HepG2 (cell line): Measurements from ENCODE around the gene FOSL2. TPM values are rescaled to one million over a fixed set of nuclear protein-coding genes. Genes with fewer than 3 reads are reported as not detected.
A peak's percentile ranks its signal among the peaks of the same experiment; 100 is the strongest.

ENCODE experiments used
- AKAP8 ChIP-seq: sonication (generic); formaldehyde crosslinking; IDR thresholded peaks from 2 replicates; pipeline ENCODE4 v1.5.1; 2020; ENCODE audit warnings: mild to moderate bottlenecking, missing genetic modification reagents
- ATF1 ChIP-seq: IDR thresholded peaks from 2 replicates; pipeline ENCODE4 v1.6.1; 2016; ENCODE audit warnings: mild to moderate bottlenecking, control low read depth
- ATF4 ChIP-seq, 2 experiments: fragments of 450-650 bp in 1 of 2; sonication (generic) in 1 of 2; formaldehyde crosslinking; IDR thresholded peaks; 2 replicates each; pipeline versions ENCODE4 v1.5.0 to v1.8.0; 2020 to 2022; ENCODE audit warnings: mild to moderate bottlenecking in 1 of 2, missing genetic modification reagents in 1 of 2
- FLYWCH1 ChIP-seq: sonication (generic); formaldehyde crosslinking; IDR thresholded peaks from 2 replicates; pipeline ENCODE4 v1.8.1; 2023; ENCODE audit warnings: mild to moderate bottlenecking, missing genetic modification reagents
- HOXA5 ChIP-seq: sonication (generic); formaldehyde crosslinking; IDR thresholded peaks from 2 replicates; pipeline ENCODE4 v1.4.0; 2020; ENCODE audit warnings: missing genetic modification reagents
- KDM1A ChIP-seq: IDR thresholded peaks from 2 replicates; pipeline ENCODE4 v1.6.1; 2016; ENCODE audit warnings: missing compliant biosample characterization
- MAZ ChIP-seq, 2 experiments: sonication (generic) in 1 of 2; formaldehyde crosslinking in 1 of 2; IDR thresholded peaks; 2 replicates each; pipeline versions ENCODE4 v1.5.0 to v1.6.1; 2012 to 2020; ENCODE audit warnings: low read depth in 2 of 2, mild to moderate bottlenecking in 2 of 2, borderline replicate concordance in 1 of 2, improper control_type of control experiment in 1 of 2, low read length in 1 of 2, missing genetic modification reagents in 1 of 2, moderate library complexity in 1 of 2
- MXD4 ChIP-seq: IDR thresholded peaks from 2 replicates; pipeline ENCODE4 v1.6.1; 2016; ENCODE audit warnings: mild to moderate bottlenecking, missing biosample characterization, missing genetic modification reagents
- RBFOX2 ChIP-seq: fragments of 200-400 bp; formaldehyde crosslinking; IDR thresholded peaks from 2 replicates; pipeline ENCODE4 v1.6.1; 2017; ENCODE audit warnings: low read depth, mild to moderate bottlenecking, low read length
- RFXAP ChIP-seq: sonication (generic); formaldehyde crosslinking; IDR thresholded peaks from 2 replicates; pipeline ENCODE4 v1.4.0; 2020; ENCODE audit warnings: missing genetic modification reagents, borderline replicate concordance
- SOX5 ChIP-seq: IDR thresholded peaks from 2 replicates; pipeline ENCODE4 v1.6.1; 2016; ENCODE audit warnings: borderline replicate concordance
- TARDBP ChIP-seq: sonication (generic); formaldehyde crosslinking; IDR thresholded peaks from 2 replicates; pipeline ENCODE4 v1.8.0; 2022; ENCODE audit warnings: mild to moderate bottlenecking, missing genetic modification reagents
- ZFP37 ChIP-seq: sonication (generic); formaldehyde crosslinking; IDR thresholded peaks from 2 replicates; pipeline ENCODE4 v1.4.0; 2020; ENCODE audit warnings: missing genetic modification reagents, borderline replicate concordance
- ZNF232 ChIP-seq: sonication (generic); formaldehyde crosslinking; IDR thresholded peaks from 2 replicates; pipeline ENCODE4 v1.4.0; 2020; ENCODE audit warnings: missing genetic modification reagents, borderline replicate concordance
- ZNF572 ChIP-seq: sonication (generic); formaldehyde crosslinking; IDR thresholded peaks from 2 replicates; pipeline ENCODE4 v1.5.1; 2020; ENCODE audit warnings: mild to moderate bottlenecking, missing genetic modification reagents
- ZNF703 ChIP-seq: sonication (generic); formaldehyde crosslinking; IDR thresholded peaks from 2 replicates; pipeline ENCODE4 v1.5.1; 2020; ENCODE audit warnings: missing genetic modification reagents, mild to moderate bottlenecking, moderate library complexity, borderline replicate concordance
- ZNF800 ChIP-seq: sonication (generic); formaldehyde crosslinking; IDR thresholded peaks from 2 replicates; pipeline ENCODE4 v1.4.0; 2020; ENCODE audit warnings: missing genetic modification reagents
- ZSCAN31 ChIP-seq: sonication (generic); formaldehyde crosslinking; IDR thresholded peaks from 2 replicates; pipeline ENCODE4 v1.5.0; 2020; ENCODE audit warnings: low read depth, mild to moderate bottlenecking, missing genetic modification reagents
- polyA plus RNA-seq, 8 experiments: library from polyadenylated mRNA; depleted of rRNA in 3 of 8; stranded (reverse) in 7 of 8; unstranded in 1 of 8; fragments of >200 nt; fragmentation: Illumina TruSeq in 4 of 8; extraction: Trizol in 4 of 8; gene quantifications; 2 replicates each; pipeline versions ENCODE4 v1.2.1 to v1.2.3, GENCODE V29; 2011 to 2016; ENCODE audit warnings: low read depth in 4 of 8, missing spikeins in 1 of 8, mixed read lengths in 1 of 8; ENCODE audit not compliant: insufficient read depth in 1 of 8
- total RNA-seq, 5 experiments: library from RNA; depleted of rRNA; stranded (reverse); fragments of >200 nt; fragmentation: Illumina TruSeq; extraction: Trizol; gene quantifications; 2 replicates each; pipeline ENCODE4 v1.2.3, GENCODE V29; 2016; ENCODE audit warnings: low read depth in 1 of 5
- TF ChIP-seq, protein P1 (sequence below): sonication (generic); formaldehyde crosslinking; IDR thresholded peaks from 2 replicates; pipeline ENCODE4 v1.4.0; 2020; ENCODE audit warnings: missing genetic modification reagents, borderline replicate concordance
- TF ChIP-seq, protein P2 (sequence below): sonication (generic); formaldehyde crosslinking; IDR thresholded peaks from 2 replicates; pipeline ENCODE4 v1.4.0; 2020; ENCODE audit warnings: missing genetic modification reagents

The FOSL2 gene
- total and polyA plus RNA-seq, 2 of the 13 experiments (the other 11 are each of a cell fraction or from before 2014, with no cell fraction given), result 3.4 to 18.1 TPM

- no peak for TF ChIP-seq ATF1 (CRISPR knock-in tag)
- TF ChIP-seq, protein P1, sequence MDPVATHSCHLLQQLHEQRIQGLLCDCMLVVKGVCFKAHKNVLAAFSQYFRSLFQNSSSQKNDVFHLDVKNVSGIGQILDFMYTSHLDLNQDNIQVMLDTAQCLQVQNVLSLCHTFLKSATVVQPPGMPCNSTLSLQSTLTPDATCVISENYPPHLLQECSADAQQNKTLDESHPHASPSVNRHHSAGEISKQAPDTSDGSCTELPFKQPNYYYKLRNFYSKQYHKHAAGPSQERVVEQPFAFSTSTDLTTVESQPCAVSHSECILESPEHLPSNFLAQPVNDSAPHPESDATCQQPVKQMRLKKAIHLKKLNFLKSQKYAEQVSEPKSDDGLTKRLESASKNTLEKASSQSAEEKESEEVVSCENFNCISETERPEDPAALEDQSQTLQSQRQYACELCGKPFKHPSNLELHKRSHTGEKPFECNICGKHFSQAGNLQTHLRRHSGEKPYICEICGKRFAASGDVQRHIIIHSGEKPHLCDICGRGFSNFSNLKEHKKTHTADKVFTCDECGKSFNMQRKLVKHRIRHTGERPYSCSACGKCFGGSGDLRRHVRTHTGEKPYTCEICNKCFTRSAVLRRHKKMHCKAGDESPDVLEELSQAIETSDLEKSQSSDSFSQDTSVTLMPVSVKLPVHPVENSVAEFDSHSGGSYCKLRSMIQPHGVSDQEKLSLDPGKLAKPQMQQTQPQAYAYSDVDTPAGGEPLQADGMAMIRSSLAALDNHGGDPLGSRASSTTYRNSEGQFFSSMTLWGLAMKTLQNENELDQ (CRISPR knock-in tag), result no peak
- TF ChIP-seq RBFOX2, result no peak
- TF ChIP-seq SOX5, result no peak
- TF ChIP-seq ATF4 (CRISPR knock-in tag; IDR thresholded peaks at IDR 0.05), result no peak
- no peak for TF ChIP-seq MXD4
- TF ChIP-seq ZNF572, result 0 out of 2 replicates have a peak, but pooled peaks have one; percentile 47
- TF ChIP-seq FLYWCH1 (CRISPR knock-in tag), result no peak
- TF ChIP-seq KDM1A, result no peak
- no peak for TF ChIP-seq RFXAP
- TF ChIP-seq HOXA5 (CRISPR knock-in tag), result no peak
- TF ChIP-seq TARDBP (CRISPR knock-in tag), result 0 out of 2 replicates have a peak, but pooled peaks have one; percentile 48
- peak; percentile 51 for TF ChIP-seq MAZ (IDR thresholded peaks at IDR 0.05; ENCODE audit: borderline replicate concordance, low read depth, low read length)
- 0 out of 2 replicates have a peak, but pooled peaks have one; percentile 39 for TF ChIP-seq MAZ (CRISPR knock-in tag; IDR thresholded peaks at IDR 0.05; ENCODE audit: low read depth)
- no peak for TF ChIP-seq ZNF703 (CRISPR knock-in tag)
- no peak for TF ChIP-seq ZFP37 (CRISPR knock-in tag)
- TF ChIP-seq ZNF800 (CRISPR knock-in tag), result no peak
- TF ChIP-seq, protein P2, sequence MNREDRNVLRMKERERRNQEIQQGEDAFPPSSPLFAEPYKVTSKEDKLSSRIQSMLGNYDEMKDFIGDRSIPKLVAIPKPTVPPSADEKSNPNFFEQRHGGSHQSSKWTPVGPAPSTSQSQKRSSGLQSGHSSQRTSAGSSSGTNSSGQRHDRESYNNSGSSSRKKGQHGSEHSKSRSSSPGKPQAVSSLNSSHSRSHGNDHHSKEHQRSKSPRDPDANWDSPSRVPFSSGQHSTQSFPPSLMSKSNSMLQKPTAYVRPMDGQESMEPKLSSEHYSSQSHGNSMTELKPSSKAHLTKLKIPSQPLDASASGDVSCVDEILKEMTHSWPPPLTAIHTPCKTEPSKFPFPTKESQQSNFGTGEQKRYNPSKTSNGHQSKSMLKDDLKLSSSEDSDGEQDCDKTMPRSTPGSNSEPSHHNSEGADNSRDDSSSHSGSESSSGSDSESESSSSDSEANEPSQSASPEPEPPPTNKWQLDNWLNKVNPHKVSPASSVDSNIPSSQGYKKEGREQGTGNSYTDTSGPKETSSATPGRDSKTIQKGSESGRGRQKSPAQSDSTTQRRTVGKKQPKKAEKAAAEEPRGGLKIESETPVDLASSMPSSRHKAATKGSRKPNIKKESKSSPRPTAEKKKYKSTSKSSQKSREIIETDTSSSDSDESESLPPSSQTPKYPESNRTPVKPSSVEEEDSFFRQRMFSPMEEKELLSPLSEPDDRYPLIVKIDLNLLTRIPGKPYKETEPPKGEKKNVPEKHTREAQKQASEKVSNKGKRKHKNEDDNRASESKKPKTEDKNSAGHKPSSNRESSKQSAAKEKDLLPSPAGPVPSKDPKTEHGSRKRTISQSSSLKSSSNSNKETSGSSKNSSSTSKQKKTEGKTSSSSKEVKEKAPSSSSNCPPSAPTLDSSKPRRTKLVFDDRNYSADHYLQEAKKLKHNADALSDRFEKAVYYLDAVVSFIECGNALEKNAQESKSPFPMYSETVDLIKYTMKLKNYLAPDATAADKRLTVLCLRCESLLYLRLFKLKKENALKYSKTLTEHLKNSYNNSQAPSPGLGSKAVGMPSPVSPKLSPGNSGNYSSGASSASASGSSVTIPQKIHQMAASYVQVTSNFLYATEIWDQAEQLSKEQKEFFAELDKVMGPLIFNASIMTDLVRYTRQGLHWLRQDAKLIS (CRISPR knock-in tag), result no peak
- no peak for TF ChIP-seq ZSCAN31
- TF ChIP-seq ZNF232, result no peak
- TF ChIP-seq AKAP8 (CRISPR knock-in tag), result no peak
These were observed 60.0 kb downstream of the FOSL2 start (continued) for GRCh38 chr2:28452534-28453081.
